ENCODE data around the gene ELP4.
"Not testable (repeated sequence)": the region's sequence is repeated elsewhere in the genome, so short reads cannot be mapped to it uniquely, and the experiment has no call there.

ELP4 gene, protein sequence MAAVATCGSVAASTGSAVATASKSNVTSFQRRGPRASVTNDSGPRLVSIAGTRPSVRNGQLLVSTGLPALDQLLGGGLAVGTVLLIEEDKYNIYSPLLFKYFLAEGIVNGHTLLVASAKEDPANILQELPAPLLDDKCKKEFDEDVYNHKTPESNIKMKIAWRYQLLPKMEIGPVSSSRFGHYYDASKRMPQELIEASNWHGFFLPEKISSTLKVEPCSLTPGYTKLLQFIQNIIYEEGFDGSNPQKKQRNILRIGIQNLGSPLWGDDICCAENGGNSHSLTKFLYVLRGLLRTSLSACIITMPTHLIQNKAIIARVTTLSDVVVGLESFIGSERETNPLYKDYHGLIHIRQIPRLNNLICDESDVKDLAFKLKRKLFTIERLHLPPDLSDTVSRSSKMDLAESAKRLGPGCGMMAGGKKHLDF

DNA sequence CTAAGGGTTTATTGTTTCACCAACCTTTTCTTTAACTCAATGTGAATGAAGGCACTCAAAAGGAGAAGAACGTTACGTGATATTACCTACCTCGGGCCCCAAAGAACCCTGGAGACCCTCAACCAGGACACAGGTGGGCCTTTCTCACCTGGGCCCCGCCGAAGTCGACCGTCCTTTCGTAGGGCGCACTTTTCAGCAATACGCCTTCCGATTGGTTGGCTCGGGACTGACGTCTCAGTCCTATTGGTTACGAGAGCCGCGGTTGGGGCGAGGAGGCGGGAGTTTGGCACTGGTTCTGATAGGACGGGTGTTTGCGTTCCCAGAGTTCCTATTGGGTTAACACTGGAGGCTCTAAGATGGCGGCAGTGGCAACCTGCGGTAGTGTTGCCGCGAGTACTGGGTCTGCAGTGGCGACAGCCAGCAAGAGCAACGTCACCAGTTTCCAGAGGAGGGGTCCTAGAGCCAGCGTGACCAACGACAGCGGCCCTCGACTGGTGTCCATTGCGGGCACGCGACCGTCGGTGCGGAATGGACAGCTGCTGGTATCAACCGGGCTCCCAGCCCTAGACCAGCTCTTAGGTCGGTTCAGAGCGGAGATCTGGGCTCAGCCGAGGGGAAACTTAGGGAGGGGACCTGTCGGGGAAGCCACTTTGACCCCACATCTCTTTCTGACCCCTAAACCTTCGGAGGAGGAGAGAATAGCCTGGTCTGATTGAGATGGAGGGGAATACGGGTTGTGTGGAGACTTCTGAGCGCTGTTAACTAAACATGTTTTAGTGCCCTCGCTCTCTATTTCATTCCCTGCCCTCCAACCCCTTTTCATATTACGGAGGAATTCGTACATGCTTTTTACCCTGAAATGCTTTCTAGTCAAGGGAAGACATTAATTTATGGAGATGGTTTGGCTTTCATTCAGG, at the start of gene ELP4, which contains the start of gene IMMP1L:
ELP4 (plus strand) TSS at position 339 of the 917 bp plus-strand sequence; CDS start at position 357, 18 bp downstream.
IMMP1L (minus strand) TSS at position 194 of the 917 bp plus-strand sequence. CDS start 46,346 bp downstream, outside the sequence.
- DNase-seq (ENCODE audit: low spot score): peak; percentile 94

DNA sequence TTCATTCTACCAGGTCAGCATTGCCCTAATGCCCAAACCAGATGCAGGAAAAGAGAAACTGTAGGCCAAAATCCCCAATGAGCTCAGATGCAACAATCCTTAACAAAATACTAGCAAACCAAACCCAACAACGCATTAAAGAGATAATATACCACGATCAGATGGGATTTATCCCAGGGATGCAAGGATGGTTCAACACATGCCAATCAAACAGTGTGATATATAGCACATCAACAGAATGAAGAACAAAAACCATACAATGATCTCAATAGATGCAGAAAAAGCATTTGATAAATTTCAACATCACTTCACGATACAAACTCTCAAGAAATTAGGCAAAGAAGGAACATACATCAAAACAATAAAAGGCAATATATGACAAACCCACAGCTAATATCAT, 45.1 kb upstream of the ELP4 start:
- DNase-seq (ENCODE audit: low spot score): no peak

DNA sequence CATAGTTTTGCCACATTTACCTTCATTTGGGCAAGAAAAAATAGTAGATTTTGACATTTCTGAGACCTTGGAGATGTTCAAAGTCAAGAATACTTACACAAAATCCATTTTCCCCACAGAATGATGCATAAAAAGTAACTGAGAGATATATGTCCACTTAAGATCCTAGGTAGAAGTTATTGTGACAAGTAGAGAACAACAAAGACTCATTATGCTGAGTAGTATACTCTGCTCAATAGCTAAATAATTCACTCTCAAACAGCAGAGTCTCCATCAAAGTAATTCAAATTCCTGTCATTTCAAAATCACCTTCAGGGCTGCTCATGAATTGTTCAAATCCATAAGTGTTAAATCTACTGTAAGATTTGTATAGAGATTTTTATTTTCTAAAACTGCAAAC, 35.5 kb upstream of the ELP4 start:
- no peak for DNase-seq (ENCODE audit: low spot score)

DNA sequence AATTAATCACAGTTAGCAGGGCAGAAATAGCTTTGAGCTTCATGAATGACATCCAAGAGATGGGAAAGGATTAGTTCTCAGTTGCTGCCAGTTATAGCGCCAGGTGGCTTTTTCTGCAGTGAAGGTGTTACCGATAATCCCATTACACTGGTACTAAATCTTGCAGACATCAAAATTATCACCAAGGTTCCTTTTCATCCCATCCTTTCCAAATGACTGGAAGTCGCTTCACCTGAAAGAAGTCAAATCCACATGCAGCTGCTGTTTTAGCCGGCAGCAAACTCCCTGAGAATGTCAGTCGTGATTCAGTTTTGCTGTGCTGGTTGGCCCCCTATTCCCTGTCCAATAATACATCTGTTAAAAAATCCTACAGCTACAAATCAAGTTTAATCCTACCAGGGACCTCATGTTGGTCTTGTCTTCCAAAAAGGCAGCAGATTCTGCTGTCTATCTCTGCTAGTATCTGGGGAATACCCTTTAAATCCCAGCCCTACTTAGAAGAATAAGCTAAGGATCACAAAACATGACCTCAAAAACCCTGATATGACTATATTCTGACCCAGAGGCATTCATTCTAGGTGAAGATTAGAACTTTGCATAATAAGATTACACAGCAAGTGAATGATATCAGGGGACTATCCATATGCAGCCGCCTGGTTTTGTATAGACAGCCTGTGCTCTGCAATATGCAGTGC, 31.9 kb upstream of the ELP4 start:
- no peak for DNase-seq (ENCODE audit: low spot score)

DNA sequence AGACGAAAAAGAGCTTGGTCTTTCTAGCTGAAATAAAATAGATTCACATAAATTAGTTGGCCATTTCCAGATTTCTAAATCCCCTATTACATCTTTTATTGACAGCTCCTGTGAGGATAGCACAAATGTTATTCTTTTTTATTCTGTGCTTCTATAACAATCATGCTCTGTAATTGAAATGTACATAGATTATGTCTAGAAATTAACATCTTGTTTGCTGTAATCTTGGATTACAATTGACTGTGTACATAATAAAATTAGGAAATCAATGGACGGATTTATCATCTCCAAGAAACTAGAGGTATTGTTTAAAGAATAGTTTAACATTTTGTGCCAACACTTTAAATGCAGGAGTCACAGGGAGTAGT, 31.4 kb upstream of the ELP4 start:
- DNase-seq (ENCODE audit: low spot score): no peak

DNA sequence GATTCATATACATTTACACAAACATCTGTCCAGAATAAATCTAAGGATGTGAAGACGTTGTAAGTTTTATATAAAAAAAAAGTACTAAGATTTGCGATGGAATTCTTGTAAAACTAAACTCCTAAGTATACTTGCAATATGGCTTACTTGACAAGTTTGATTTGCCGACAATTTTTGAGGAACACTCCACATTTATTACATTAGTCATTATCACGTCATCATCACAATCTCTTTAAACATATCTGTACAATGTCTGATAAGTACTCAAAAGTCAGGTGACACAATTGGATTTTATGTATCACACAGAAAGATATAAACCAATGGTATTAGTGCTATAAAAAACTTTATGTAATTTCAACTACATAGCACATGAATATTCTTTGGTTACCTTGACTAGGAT, 30.5 kb upstream of the ELP4 start:
- no peak for DNase-seq (ENCODE audit: low spot score)

DNA sequence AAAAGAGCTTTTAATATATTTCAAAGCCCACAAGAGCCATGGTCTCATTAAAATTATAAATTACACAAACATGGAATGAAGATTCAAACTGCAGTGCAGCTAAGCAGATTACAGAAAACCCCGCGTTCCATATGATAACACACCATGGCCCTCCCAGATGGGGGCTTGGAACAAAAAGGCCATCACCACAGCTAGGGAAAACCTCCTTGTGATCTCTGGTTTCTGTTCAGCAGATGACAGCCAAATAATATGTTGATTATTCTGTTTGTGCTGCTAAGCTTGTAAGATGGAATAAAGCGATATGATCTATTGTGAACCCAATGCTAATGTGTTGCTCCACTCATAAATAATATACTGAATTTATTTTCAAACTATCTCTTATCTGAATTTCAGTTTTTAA, 28.6 kb upstream of the ELP4 start:
- DNase-seq (ENCODE audit: low spot score): no peak

DNA sequence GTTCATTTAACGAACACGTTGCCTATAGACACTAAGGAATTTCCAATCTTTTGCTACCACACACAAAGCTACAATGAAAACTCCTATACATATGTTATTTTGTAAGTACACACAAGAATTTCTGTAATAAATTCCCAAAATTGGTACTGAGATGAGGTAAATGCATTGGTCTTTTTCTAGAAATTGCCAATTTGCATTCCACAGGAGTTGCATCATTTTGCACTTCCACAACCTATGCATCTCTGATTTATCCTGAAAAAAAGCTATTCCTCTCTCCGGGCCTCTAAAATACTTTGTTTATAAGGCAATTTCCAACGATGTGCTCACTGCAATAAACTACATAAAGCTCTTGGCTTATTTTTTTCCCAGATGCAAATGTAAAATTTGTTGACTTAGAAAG, 25.1 kb upstream of the ELP4 start:
- DNase-seq (ENCODE audit: low spot score): no peak

DNA sequence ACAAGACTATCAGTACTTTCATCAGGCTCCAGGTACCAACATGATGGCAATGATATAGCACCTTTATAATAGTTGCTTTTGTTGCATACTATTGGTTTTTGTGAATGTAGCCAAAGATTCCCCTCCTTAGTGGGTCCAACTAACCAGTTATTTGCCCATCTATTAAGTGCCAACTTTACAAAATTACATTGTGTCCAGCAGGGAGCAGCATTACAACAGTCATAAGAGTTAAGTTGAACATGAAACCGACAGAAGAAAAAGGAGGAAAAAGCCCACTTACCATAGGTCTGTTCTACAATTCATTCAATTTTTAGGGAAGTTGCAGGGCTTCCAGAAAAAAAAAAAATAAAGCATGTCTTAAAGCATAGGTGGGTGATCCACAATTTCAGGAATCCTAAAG, 21.7 kb upstream of the ELP4 start:
- peak; percentile 5 for DNase-seq (ENCODE audit: low spot score)

DNA sequence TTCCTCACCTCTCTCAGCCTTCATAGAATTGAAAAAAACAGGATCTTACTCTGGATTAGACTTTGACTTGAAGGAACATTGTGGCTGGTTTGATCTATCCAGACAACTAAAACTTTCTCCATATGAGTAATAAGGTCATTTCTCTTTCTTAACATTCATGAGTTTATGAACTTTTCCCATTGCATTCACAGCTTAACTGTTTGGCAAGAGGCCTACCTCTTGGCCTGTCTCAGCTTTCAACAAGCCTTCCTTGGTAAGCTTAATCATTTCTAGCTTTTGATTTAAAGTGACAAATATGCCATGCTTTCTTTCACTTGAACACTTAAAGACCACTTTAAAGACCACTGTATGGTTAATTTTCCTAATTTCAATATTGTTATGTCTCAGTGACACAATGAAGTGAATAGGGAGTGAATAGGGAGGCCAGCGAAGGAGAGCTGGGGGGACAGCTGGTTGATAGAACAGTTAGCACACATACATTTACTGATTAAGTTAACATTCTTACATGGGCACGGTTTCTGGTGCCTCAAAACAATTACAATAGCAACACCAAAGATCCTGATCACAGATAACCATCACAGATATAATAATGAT, 17.1 kb upstream of the ELP4 start:
- no peak for DNase-seq (ENCODE audit: low spot score)

DNA sequence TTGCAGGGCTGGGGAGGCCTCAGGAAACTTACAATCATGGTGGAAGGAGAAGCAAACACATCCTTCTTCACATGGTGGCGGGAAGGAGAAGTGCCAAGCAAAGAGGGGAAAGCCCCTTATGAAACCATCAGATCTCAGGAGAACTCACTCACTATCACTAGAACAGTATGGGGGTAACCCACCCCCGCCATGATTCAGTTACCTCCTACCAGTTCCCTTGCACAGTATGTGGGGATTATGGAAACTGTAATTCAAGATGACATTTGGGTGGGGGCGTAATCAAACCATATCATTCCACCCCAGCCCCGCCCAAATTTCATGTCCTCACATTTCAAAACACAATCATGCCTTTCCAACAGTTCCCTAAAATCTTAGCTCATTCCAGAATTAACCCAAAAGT, 16.3 kb upstream of the ELP4 start:
- DNase-seq (ENCODE audit: low spot score): no peak

DNA sequence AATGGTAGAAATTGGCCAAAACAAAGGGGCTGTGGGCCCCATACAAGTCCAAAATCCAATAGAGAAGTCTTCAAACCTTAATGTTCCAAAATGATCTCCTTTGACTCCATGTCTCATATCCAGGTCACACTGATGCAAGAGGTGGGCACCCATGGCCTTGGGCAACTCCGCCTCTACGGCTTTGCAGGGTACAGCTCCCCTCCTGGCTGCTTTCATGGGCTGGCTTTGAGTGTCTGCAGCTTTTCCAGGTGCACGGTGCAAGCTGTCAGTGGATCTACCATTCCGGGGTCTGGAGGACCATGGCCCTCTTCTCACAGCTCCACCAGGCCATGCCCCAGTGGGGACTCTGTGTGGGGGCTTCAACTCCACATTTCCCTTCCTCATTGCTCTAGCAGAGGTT, 15.8 kb upstream of the ELP4 start:
- not testable (repeated sequence) for DNase-seq (ENCODE audit: low spot score)

DNA sequence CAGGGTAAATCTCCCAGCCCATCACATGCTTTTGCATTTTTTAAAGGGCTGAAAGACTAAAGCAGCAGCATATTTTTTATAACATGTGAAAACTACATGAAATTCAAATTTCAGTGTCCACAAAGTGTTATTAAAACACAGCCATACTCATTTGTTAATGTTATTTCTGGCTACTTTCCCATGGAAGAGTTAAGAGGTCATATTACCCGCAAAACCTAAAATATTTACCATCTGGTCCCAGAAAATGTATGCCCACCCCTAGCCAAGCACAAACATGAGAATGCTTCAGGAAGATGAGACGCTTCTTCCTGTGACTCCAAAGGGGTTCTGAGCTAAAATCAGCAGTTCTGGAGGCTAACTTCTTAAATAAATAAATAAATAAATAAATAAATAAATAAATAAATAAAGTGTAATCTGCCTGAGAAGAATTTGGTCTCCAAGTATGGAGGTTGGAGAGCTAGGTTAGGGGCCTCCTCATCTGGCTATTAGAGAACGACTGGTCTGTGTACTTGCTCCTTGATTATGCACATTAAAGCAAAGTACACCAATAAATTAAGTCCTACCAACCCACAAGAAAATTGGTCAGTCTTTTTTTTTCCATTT, 9.9 kb upstream of the ELP4 start:
- no peak for DNase-seq (ENCODE audit: low spot score)

DNA sequence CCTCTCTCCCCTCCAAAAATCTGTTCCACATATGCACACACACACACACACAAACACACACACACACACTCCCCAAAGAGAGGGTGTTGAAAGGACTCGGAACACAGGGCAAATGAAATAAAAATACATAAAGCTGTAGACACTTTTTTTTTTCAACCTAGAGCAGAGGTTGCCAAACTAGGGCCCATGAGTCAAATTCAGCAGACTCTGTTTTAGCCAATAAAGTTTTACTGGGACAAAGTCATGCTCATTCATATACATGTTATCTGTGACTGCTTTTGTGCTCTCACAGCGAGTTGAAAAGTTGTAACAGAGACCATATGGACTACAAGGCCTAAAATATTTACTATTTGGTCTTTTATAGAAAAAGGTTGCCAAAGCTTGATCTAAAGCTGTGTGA, 9.0 kb upstream of the ELP4 start:
- no peak for DNase-seq (ENCODE audit: low spot score)

DNA sequence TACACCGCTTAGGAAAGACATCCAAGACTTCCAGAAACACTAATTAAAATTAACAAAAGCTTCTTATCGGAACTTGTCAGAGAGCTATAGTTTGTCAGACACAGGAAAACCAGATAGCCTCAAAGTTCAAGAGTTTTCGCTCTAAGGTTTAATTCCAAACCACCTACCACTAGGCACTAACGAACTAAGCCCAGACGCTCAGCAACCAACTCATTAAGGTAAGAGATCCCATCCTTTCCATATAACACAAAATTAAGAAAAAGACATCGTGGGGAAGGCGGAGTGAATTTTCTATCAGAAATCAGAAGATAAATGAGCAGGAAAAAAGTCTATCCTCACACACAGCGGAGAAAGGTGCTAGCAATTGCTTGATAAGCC, 527 bp upstream of the ELP4 start:
- no peak for DNase-seq (ENCODE audit: low spot score)

DNA sequence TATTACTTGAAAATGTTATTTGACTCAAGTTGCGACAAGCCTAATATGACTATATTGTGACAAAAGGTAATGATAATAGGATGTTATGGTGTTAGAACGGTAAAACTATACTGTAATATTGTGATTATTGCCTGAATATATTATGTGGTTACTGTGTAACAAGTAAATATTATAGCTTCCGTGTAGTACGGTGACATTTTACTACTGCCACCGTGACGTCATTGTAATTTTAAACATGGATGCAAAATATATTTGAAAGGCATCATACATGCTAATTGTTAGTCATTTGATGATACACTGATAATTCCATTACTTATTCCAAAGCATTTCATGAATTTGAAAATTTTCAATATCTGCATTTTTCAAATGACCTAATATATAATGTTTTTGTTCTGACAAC, 2.5 kb downstream of the ELP4 start:
- no peak for DNase-seq (ENCODE audit: low spot score)

DNA sequence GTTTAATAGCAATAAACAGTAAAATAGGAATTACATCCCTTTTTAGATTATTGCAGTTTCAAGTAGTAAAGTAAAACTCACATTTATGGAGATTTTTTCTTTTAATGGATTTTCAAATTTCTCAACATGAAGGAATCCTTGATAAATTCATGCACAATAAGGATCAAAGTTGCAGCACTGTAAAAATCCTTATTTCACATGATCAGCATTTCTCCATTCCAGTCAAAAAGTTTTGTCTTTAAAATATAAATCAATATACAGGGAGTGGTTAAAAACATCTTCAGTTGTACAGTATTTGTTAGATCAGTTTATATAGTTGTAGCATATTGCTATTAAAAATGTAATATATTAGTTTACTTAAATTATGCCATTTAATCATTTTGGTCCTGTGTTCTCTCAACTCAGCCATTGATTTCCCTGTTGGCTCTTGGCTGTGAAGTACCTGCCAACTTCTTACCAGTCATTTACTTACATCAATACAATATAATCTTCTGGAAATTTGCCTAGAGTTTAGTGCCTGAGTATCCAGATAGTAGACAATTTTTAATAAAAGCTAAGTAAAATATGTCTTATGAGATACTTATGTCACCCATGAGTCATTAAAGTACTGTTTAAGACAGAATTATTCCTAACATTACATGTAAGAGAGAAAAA, 12.1 kb downstream of the ELP4 start:
- no peak for DNase-seq (ENCODE audit: low spot score)

DNA sequence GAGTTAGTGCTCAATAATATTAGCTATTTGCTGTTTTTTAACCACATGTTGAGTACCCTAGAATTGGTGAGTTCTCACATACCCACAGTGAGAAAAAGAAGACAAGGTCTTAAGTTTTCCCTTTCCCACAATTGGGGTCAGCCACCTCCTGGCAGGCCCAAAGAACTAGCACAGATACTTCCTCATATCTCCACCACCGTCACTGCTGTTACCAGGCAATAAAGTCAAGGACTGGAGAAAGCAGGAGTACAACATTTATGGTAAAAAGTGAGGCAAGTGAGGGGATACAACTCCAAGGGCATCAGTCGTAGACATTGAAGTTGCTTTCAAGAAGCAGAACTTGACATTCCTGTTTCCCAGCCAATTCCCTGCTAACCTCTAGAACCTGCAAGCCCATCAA, 19.6 kb downstream of the ELP4 start:
- no peak for DNase-seq (ENCODE audit: low spot score)

DNA sequence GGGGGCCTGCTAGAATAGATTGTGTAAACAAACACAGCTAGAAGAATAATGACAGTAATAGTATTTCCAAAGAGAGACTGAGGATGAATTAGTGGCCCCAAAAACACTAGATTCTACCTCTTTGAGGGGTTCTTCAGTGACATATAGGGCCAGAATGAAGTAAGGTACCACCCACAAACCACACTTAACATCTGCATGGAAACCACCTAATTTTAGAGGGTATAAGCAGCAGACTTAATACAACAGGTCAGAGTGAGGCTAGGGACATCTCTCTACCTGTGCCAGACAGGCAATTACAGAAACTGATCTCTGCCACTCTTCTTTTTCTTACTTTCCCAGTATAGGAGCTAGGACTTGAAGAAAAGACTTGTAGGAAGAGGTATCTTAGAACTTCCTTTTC, 20.1 kb downstream of the ELP4 start:
- no peak for DNase-seq (ENCODE audit: low spot score)

DNA sequence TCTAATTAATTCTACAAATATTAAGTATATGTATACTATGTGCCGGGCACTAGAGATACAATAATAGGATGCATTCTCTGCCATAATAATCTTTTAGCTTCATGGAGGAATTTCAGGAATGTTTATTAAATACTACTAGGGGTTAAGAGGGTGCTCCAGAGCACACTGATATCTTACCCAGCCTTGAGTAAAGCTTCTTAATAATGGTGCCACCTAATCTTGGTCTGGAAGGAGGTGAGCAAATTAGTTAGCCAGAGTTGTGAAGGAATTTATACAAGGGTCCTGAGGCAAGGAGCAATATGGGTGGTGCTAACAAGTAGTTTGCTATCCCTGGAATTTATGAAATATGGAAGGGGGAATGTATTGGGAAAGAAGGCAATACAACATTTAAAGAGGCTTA, 21.7 kb downstream of the ELP4 start:
- no peak for DNase-seq (ENCODE audit: low spot score)

DNA sequence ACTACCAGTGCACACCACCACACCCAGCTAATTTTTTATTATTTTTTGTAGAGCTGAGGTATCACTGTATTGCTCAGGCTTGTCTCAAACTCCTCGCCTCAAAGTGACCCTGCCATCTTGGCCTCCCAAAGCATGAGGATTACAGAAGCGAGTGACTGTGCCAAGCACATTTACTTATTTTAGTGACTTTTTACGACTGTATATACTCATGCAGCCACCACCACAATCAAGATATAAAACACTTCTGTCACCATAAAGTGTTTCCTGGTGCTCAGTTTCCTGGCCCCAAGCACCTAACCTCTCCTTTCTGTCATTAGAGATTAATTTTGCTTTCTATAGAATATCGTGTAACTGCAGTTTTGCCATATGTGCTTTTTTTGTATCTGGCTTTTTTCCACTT, 25.9 kb downstream of the ELP4 start:
- no peak for DNase-seq (ENCODE audit: low spot score)

Measured in CD4-positive, alpha-beta T cell treated with Interleukin-6 at 100 ng/mL for 8 hours (primary cell).